ENCODE results near the gene MARCHF7.

MARCHF7 gene

GRCh38 chr2:159750873-159751272 is 38.6 kb downstream of the MARCHF7 start:
- DNase-seq (ENCODE audit: low read depth in 2 of 2) = no peak
- no peak for TF ChIP-seq CTCF (IDR thresholded peaks at IDR 0.05; ENCODE audit: low read depth, low read length)
- H3K4me3 ChIP-seq (replicated peaks in 1 of 2; ENCODE audit: low read depth in 2 of 2, low read length in 2 of 2) = no peak overlapping the region

GRCh38 chr2:159753797-159754196 is 41.5 kb downstream of the MARCHF7 start:
- TF ChIP-seq CTCF (IDR thresholded peaks at IDR 0.05; ENCODE audit: low read depth, low read length) = no peak
- no peak for DNase-seq (ENCODE audit: low read depth in 2 of 2)
- no peak overlapping the region for H3K4me3 ChIP-seq (replicated peaks in 1 of 2; ENCODE audit: low read depth in 2 of 2, low read length in 2 of 2)

- TF ChIP-seq CTCF (IDR thresholded peaks at IDR 0.05; ENCODE audit: low read depth, low read length) = no peak
- H3K4me3 ChIP-seq (replicated peaks in 1 of 2; ENCODE audit: low read depth in 2 of 2, low read length in 2 of 2) = no peak overlapping the region
- DNase-seq (ENCODE audit: low read depth in 2 of 2) = no peak
Observed at GRCh38 chr2:159755014-159755413, 42.7 kb downstream of the MARCHF7 start.

- peak; percentile 28 to 44 for DNase-seq (ENCODE audit: low read depth in 2 of 2)
- no peak overlapping the region for H3K4me3 ChIP-seq (replicated peaks in 1 of 2; ENCODE audit: low read depth in 2 of 2, low read length in 2 of 2)
- TF ChIP-seq CTCF (IDR thresholded peaks at IDR 0.05; ENCODE audit: low read depth, low read length) = peak; percentile 40
Observed at GRCh38 chr2:159755788-159756187, 43.5 kb downstream of the MARCHF7 start.

GRCh38 chr2:159758239-159758638 is 45.9 kb downstream of the MARCHF7 start:
- DNase-seq (ENCODE audit: low read depth in 2 of 2) = no peak
- TF ChIP-seq CTCF (IDR thresholded peaks at IDR 0.05; ENCODE audit: low read depth, low read length) = no peak
- H3K4me3 ChIP-seq (replicated peaks in 1 of 2; ENCODE audit: low read depth in 2 of 2, low read length in 2 of 2) = no peak overlapping the region

GRCh38 chr2:159758686-159759085 is 46.4 kb downstream of the MARCHF7 start:
- DNase-seq (ENCODE audit: low read depth in 2 of 2) = peak; percentile 28 to 57
- no peak overlapping the region for H3K4me3 ChIP-seq (replicated peaks in 1 of 2; ENCODE audit: low read depth in 2 of 2, low read length in 2 of 2)
- TF ChIP-seq CTCF (IDR thresholded peaks at IDR 0.05; ENCODE audit: low read depth, low read length) = no peak

GRCh38 chr2:159759577-159759976 is 47.3 kb downstream of the MARCHF7 start:
- DNase-seq (ENCODE audit: low read depth in 2 of 2) = no peak
- no peak for TF ChIP-seq CTCF (IDR thresholded peaks at IDR 0.05; ENCODE audit: low read depth, low read length)
- H3K4me3 ChIP-seq (replicated peaks in 1 of 2; ENCODE audit: low read depth in 2 of 2, low read length in 2 of 2) = no peak overlapping the region
